Coronary artery (tissue), 2 donors: Measurements from ENCODE around the gene OCIAD2.
A peak's percentile ranks its signal among the peaks of the same experiment; 100 is the strongest.

Source experiments
- DNase-seq: peaks from one replicate; pipeline ENCODE4 v3.0.0-alpha.2; 2017; ENCODE audit warnings: low spot score
- H3K27ac ChIP-seq, 2 donors: fragments of 200-600 bp; sonication (generic); one replicate each; pipeline ENCODE4 v1.5.1; 2016 to 2019
- H3K4me3 ChIP-seq: fragments of 200-600 bp; sonication (generic); 2 replicates; pipeline ENCODE4 v1.5.1; 2016; ENCODE audit warnings: mild to moderate bottlenecking, moderate library complexity
- TF ChIP-seq, protein P1 (sequence below): fragments of 200-600 bp; sonication (generic); IDR thresholded peaks from one replicate; pipeline ENCODE4 v1.5.1; 2019; ENCODE audit warnings: antibody characterized with exemption

OCIAD2 gene

DNA sequence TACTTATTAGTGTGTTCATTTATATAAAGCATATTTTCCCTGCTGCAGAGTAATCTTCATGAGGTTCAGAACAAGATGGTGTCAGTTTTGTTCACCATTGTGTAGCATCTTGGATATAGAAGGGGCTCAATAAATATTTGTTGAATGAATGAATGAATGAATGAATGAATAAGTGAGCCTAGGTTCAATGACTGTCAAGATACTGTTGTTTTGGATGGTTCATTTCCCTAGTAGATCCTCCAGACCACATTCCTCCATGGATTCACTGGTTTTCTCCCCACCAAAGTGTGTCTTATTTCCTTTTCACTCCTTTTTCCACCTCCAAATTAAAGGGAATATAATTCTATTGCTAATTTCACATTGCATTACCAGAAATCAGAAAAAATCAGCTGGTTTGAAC is 2.1 kb upstream of the OCIAD2 start:
- TF ChIP-seq, protein P1, sequence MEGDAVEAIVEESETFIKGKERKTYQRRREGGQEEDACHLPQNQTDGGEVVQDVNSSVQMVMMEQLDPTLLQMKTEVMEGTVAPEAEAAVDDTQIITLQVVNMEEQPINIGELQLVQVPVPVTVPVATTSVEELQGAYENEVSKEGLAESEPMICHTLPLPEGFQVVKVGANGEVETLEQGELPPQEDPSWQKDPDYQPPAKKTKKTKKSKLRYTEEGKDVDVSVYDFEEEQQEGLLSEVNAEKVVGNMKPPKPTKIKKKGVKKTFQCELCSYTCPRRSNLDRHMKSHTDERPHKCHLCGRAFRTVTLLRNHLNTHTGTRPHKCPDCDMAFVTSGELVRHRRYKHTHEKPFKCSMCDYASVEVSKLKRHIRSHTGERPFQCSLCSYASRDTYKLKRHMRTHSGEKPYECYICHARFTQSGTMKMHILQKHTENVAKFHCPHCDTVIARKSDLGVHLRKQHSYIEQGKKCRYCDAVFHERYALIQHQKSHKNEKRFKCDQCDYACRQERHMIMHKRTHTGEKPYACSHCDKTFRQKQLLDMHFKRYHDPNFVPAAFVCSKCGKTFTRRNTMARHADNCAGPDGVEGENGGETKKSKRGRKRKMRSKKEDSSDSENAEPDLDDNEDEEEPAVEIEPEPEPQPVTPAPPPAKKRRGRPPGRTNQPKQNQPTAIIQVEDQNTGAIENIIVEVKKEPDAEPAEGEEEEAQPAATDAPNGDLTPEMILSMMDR = no peak

DNA sequence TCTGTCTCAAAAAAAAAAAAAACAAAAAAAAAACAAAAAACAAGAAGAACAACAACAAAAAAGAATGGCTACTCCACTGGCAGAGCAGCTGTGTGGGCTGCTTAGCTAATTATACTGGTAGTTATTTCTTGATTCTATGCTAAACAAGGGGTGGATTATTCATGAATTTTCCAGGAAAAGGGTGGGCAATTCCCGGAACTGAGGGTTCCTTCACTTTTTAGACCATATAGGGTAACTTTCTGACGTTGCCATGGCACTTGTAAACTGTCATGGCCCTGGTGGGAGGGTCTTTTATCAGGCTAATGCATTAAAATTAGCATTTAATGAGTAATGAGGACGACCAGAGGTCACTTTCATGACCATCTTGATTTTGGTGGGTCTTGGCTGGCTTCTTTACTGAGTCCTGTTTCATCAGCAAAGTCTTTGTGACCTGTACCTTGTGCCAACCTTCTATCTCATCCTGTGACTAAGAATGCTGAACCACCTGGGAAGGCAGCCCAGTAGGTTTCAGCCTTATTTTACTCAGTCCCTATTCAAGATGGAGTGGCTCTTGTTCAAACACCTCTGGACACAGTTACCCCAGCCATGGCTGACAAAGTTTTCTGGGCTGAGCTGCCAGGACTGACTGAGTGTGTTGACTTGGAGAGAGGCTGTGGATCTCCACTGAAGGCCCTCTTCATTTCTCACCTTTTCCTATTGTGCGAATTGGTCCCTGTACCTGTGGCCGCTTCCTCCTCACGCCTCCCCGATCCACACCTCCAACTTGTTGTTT is 1.3 kb upstream of the OCIAD2 start:
- no peak overlapping the region for H3K4me3 ChIP-seq
- H3K27ac ChIP-seq = no peak overlapping the region
- TF ChIP-seq, protein P1 = no peak
- DNase-seq = no peak

More for the DNA sequence above, 2.1 kb upstream of the OCIAD2 start:
- DNase-seq = no peak
- Histone ChIP-seq H3K4me3 (no peak overlapping the region), H3K27ac (no peak overlapping the region)

DNA sequence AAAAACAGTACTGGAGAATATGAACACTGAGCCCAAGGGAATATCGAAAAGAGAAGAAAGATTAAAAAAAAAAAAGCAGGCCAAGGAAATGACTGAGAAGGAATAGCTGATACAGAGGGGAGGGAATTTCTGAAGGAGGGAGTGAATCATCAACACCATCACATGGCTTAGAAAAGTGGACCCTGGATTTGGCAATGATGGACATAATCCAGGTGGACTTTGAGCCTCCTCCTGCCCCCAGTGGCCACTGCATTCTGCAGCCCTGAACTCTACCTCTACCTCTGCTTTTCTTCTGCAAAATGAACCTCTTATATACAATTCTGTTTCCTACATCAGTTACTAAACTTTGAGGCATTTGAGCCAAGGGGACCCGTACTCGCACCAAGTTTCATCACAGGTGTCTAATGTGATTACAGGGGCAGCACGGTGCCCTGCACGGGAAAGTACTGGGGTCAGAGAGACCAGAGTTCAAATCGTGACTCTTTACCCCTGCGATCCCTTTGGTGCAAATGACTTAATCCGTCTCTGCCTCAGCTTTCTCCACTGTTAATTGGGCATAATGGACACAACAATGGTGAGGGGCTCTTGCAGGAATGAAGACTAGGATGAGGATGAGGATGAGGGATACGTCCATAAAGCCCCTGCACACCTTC is 1.1 kb downstream of the OCIAD2 start:
- H3K27ac ChIP-seq = no peak overlapping the region

DNA sequence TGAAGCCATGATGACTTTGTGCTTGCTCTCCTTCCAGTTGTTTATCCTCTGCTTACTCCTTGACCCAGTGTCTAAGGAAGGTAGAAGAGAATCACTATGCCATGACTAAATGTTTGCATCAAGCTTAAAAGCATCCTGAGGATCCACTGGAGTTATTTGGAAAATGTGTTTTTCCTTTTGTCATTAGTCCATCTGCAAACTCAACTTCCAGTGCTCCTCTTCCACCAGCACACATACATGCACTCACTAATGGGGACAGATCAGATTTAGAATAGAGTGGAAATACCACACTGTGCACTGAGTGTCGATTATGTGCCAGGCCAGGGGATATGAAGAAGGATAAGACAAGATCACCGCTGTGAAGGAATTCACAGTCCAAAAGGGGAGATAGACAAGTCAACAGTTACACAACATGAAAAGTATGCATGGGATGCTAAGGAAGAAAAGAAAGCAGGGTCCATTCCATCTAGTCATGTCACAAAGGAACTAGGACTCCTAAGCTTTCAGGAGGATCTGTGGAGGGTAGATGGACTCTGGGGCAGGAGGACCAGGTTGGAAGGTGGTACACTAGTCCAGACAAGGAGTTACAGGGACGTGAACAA is 1.9 kb downstream of the OCIAD2 start:
- TF ChIP-seq, protein P1 = no peak
- no peak overlapping the region for H3K27ac ChIP-seq
- DNase-seq = no peak
- H3K4me3 ChIP-seq = no peak overlapping the region

More for the DNA sequence above, 1.1 kb downstream of the OCIAD2 start:
- TF ChIP-seq, protein P1 = no peak
- H3K4me3 ChIP-seq = peak overlapping the region; percentile 90
- no peak for DNase-seq

DNA sequence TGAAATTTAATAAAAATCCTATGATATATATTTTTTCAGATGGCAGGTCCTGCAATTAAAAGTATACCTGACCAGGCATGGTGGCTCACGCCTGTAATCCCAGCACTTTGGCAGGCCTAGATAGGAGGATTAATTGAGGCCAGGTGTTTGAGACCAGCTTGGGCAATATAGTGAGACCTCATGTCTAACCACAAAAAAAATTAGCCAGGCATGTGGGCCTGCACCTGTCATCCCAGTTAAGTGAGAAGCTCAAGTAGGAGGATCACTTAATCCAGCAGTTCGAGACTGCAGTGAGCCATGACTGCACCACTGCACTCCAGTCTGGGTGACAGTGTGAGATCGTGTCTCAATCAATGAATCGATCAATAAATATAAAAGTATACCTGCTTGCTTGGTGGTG is 2.5 kb downstream of the OCIAD2 start:
- Histone ChIP-seq H3K4me3 (no peak overlapping the region), H3K27ac (no peak overlapping the region)
- DNase-seq = no peak
- TF ChIP-seq, protein P1 = no peak

DNA sequence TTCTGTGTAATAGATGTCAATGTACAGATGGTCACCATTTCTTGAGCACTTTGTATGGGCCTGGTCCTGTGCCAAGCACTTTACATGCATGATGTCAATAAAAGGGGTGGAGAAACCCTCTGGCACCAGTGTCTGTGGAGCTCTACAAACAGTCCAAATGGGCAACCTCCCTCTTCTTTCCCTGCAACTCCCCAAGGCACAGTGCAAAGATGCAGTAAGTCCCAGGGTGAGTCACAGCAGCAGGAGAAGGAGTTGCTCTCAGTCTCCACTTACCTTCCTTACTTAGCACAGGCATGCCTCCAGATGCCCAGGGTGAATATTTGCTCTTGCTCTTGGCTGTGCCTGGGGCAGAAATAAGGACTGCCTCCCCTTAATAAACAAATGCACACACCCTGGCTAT is 4.3 kb downstream of the OCIAD2 start:
- no peak overlapping the region for H3K27ac ChIP-seq
- TF ChIP-seq, protein P1 = no peak
- H3K4me3 ChIP-seq = no peak overlapping the region
- DNase-seq = no peak
